ENCODE results near the gene B4GAT1. TPM values are rescaled to one million over a fixed set of nuclear protein-coding genes. Genes with fewer than 3 reads are reported as not detected.

The B4GAT1 gene
- polyA plus RNA-seq, 3 donors: 0.75 to 1.7 (median 1.7) TPM

- no peak for TF ChIP-seq CTCF (IDR thresholded peaks at IDR 0.05)
- no peaks in the 10 kb centered on the region for H3K27me3 ChIP-seq (ENCODE audit: control insufficient read depth in 2 of 2, insufficient read depth in 2 of 2, low read length in 2 of 2)
- peaks cover 0 to 16% (median 13%) of the 10 kb centered on the region in 3 donors for H3K27me3 Mint-ChIP-seq (ENCODE audit: low read depth in 3 of 3)
- H3K9me3 ChIP-seq (replicated peaks in 1 of 2; ENCODE audit: control insufficient read depth in 1 of 2, insufficient read depth in 1 of 2, low read length in 2 of 2): no peaks in the 10 kb centered on the region
- H3K4me2 ChIP-seq (replicated peaks; ENCODE audit: extremely low read depth, low read length, poor library complexity, severe bottlenecking): peak overlapping the region; percentile 58
- H3K36me3 Mint-ChIP-seq: peaks cover 0 to 2% of the 10 kb centered on the region in 2 donors
- H3K36me3 ChIP-seq (replicated peaks in 1 of 2; ENCODE audit: control insufficient read depth in 1 of 2, insufficient read depth in 2 of 2, low read length in 2 of 2): no peaks in the 10 kb centered on the region
- 7% methylated on average over 14 of the region's 14 CpGs for WGBS (ENCODE audit: insufficient coverage)
- H3K4me3 ChIP-seq (replicated peaks in 1 of 3; ENCODE audit: low read depth in 2 of 3, low read length in 3 of 3): peak overlapping the region in 1 of 3 experiments; percentile 44
- peak in 1 of 3 donors; percentile 34 for DNase-seq
- H3K4me1 ChIP-seq (ENCODE audit: control insufficient read depth in 1 of 2, insufficient read depth in 2 of 2, low read length in 2 of 2): peaks cover 47 to 55% of the 10 kb centered on the region in 2 donors
- H3K27ac ChIP-seq (ENCODE audit: low read depth in 1 of 2, low read length in 2 of 2): peak overlapping the region; percentile 79 to 83
- H3K9ac ChIP-seq (ENCODE audit: insufficient read depth, low read length, poor library complexity, severe bottlenecking): no peak overlapping the region
- peak overlapping the region; percentile 82 to 95 (median 94) for H3K27ac Mint-ChIP-seq
- H4K20me1 ChIP-seq (ENCODE audit: insufficient read depth, low read length): no peaks in the 10 kb centered on the region
- H3K4me3 Mint-ChIP-seq: peak overlapping the region; percentile 2 to 69
- intact Hi-C loops (cut with micrococcal nuclease): loop anchor here in 1 of 2 donors (10.0 kb wide), 1 partner anchor 67 kb away; no protein-coding TSS in a partner anchor
- H3K4me1 Mint-ChIP-seq: peaks cover 44% of the 10 kb centered on the region
- no peaks in the 10 kb centered on the region for H3K79me2 ChIP-seq (ENCODE audit: insufficient read depth, low read length)
- peak overlapping the region; percentile 53 for H2AFZ ChIP-seq (ENCODE audit: insufficient read depth, low read depth, low read length, poor library complexity, severe bottlenecking)
- H3K9me3 Mint-ChIP-seq: peaks cover 0 to 9% (median 3%) of the 10 kb centered on the region in 7 donors
These were observed 30.1 kb downstream of the B4GAT1 start for GRCh38 chr11:66317322-66317722.

GRCh38 chr11:66316849-66317251 lies 30.6 kb downstream of the B4GAT1 start, which contains the start of gene CD248:
TSS of gene CD248 (minus strand) at chr11:66317044. CDS start at chr11:66317027, 17 bp downstream.
- no peaks in the 10 kb centered on the region for H3K27me3 ChIP-seq (ENCODE audit: control insufficient read depth in 2 of 2, insufficient read depth in 2 of 2, low read length in 2 of 2)
- H3K4me1 ChIP-seq (ENCODE audit: control insufficient read depth in 1 of 2, insufficient read depth in 2 of 2, low read length in 2 of 2): peaks cover 50 to 60% of the 10 kb centered on the region in 2 donors
- peaks cover 45% of the 10 kb centered on the region for H3K4me1 Mint-ChIP-seq
- H3K9me3 Mint-ChIP-seq: peaks cover 0 to 9% (median 3%) of the 10 kb centered on the region in 7 donors
- no peaks in the 10 kb centered on the region for H3K9me3 ChIP-seq (replicated peaks in 1 of 2; ENCODE audit: control insufficient read depth in 1 of 2, insufficient read depth in 1 of 2, low read length in 2 of 2)
- no peaks in the 10 kb centered on the region for H4K20me1 ChIP-seq (ENCODE audit: insufficient read depth, low read length)
- intact Hi-C loops (cut with micrococcal nuclease): loop anchor here in 1 of 2 donors (10.0 kb wide), 1 partner anchor 68 kb away; no protein-coding TSS in a partner anchor
- peak within 1 kb of the TSS; percentile 39 to 69 for H3K4me3 Mint-ChIP-seq
- H3K36me3 ChIP-seq (replicated peaks in 1 of 2; ENCODE audit: control insufficient read depth in 1 of 2, insufficient read depth in 2 of 2, low read length in 2 of 2): no peaks in the 10 kb centered on the region
- no peak for DNase-seq
- H3K27ac Mint-ChIP-seq: peak within 1 kb of the TSS; percentile 88 to 96 (median 94)
- peak within 1 kb of the TSS; percentile 79 to 83 for H3K27ac ChIP-seq (ENCODE audit: low read depth in 1 of 2, low read length in 2 of 2)
- peak within 1 kb of the TSS in 1 of 3 experiments; percentile 44 for H3K4me3 ChIP-seq (replicated peaks in 1 of 3; ENCODE audit: low read depth in 2 of 3, low read length in 3 of 3)
- peaks cover 0 to 16% (median 13%) of the 10 kb centered on the region in 3 donors for H3K27me3 Mint-ChIP-seq (ENCODE audit: low read depth in 3 of 3)
- TF ChIP-seq CTCF (IDR thresholded peaks at IDR 0.05): no peak
- H2AFZ ChIP-seq (ENCODE audit: insufficient read depth, low read depth, low read length, poor library complexity, severe bottlenecking): peak within 1 kb of the TSS; percentile 53
- H3K79me2 ChIP-seq (ENCODE audit: insufficient read depth, low read length): no peaks in the 10 kb centered on the region
- H3K9ac ChIP-seq (ENCODE audit: insufficient read depth, low read length, poor library complexity, severe bottlenecking): peak within 1 kb of the TSS; percentile 24
- H3K4me2 ChIP-seq (replicated peaks; ENCODE audit: extremely low read depth, low read length, poor library complexity, severe bottlenecking): peak within 1 kb of the TSS; percentile 58
- peaks cover 0 to 2% of the 10 kb centered on the region in 2 donors for H3K36me3 Mint-ChIP-seq
- 15% methylated on average over 23 of the region's 29 CpGs for WGBS (ENCODE audit: insufficient coverage)

Data from CD14-positive monocyte (primary cell).